H1 (cell line): ENCODE data around the gene IGF2BP3. TPM values are rescaled to one million over a fixed set of nuclear protein-coding genes. Genes with fewer than 3 reads are reported as not detected.

Source experiments
- CTCF ChIA-PET: fragments of 300-600 bp; sonication (Branson Sonifier 250); formaldehyde crosslinking; loops from one replicate; lab custom pipeline; 2021; ENCODE audit not compliant: partially characterized antibody; lab: Charles Lee
- POLR2A ChIA-PET: fragments of 300-600 bp; sonication (Branson Sonifier 250); formaldehyde crosslinking; loops from one replicate; lab custom pipeline; 2021; ENCODE audit warnings: inconsistent platforms; ENCODE audit not compliant: partially characterized antibody; lab: Charles Lee
- DNase-seq, 2 experiments: peaks; one replicate each; pipeline versions ENCODE4 v3.0.0 to v3.0.0-alpha.2; 2010 to 2022; ENCODE audit warnings: low spot score in 2 of 2, low read depth in 1 of 2, mixed read lengths in 1 of 2
- FAIRE-seq: peaks from 2 replicates; lab custom pipeline; 2011; peaks lifted over from hg19 to GRCh38; lab: Jason Lieb, UNC
- H2AFZ ChIP-seq: 2 replicates; pipeline ENCODE4 v1.8.1; 2012; ENCODE audit warnings: low read length, inconsistent platforms
- H2AK5ac ChIP-seq: 2 replicates; pipeline ENCODE4 v1.6.1; 2013; ENCODE audit warnings: low read depth, low read length
- H2BK120ac ChIP-seq: replicated peaks from 2 replicates; pipeline ENCODE3; 2013; ENCODE audit warnings: low read depth, low read length, inconsistent platforms
- H2BK12ac ChIP-seq: 2 replicates; pipeline ENCODE4 v1.6.1; 2013; ENCODE audit warnings: low read depth, low read length
- H2BK15ac ChIP-seq: 2 replicates; pipeline ENCODE4 v1.6.1; 2013; ENCODE audit warnings: low read length
- H2BK20ac ChIP-seq: 2 replicates; pipeline ENCODE4 v1.6.1; 2013; ENCODE audit warnings: low read length
- H2BK5ac ChIP-seq: 2 replicates; pipeline ENCODE4 v1.6.1; 2013; ENCODE audit warnings: low read depth, low read length
- H3K14ac ChIP-seq: 2 replicates; pipeline ENCODE4 v1.6.1; 2013; ENCODE audit warnings: inconsistent platforms; ENCODE audit not compliant: insufficient read length
- H3K18ac ChIP-seq: 2 replicates; pipeline ENCODE4 v1.6.1; 2013; ENCODE audit warnings: low read length; ENCODE audit errors: extremely low read depth
- H3K23ac ChIP-seq: 2 replicates; pipeline ENCODE4 v1.6.1; 2013; ENCODE audit warnings: inconsistent platforms; ENCODE audit not compliant: insufficient read length
- H3K23me2 ChIP-seq: 2 replicates; pipeline ENCODE4 v1.6.1; 2013; ENCODE audit warnings: low read depth, low read length
- H3K27ac ChIP-seq: 2 replicates; pipeline ENCODE4 v1.6.1; 2011; ENCODE audit warnings: low read depth, low read length, inconsistent platforms
- H3K27me3 ChIP-seq, 4 experiments: replicated peaks in 1 of 4; 1 replicate in 1 of 4; 2 replicates in 3 of 4; pipeline versions ENCODE4 v1.6.1 to v1.8.1; 2011 to 2013; ENCODE audit warnings: low read length in 3 of 4, mild to moderate bottlenecking in 3 of 4, inconsistent platforms in 2 of 4, mixed read lengths in 2 of 4, moderate library complexity in 1 of 4; ENCODE audit not compliant: control insufficient read depth in 3 of 4, insufficient read depth in 3 of 4; ENCODE audit errors: extremely low read depth in 1 of 4
- H3K36me3 ChIP-seq, 4 experiments: 2 replicates each; pipeline versions ENCODE4 v1.6.1 to v1.8.1; 2011 to 2013; ENCODE audit warnings: mild to moderate bottlenecking in 4 of 4, low read length in 3 of 4, moderate library complexity in 2 of 4, control low read depth in 1 of 4, inconsistent platforms in 1 of 4; ENCODE audit not compliant: insufficient read depth in 4 of 4, control insufficient read depth in 2 of 4
- H3K4ac ChIP-seq: replicated peaks from 2 replicates; pipeline ENCODE3; 2013; ENCODE audit warnings: low read length, low read depth, mixed read lengths, inconsistent platforms; ENCODE audit not compliant: insufficient read length
- H3K4me1 ChIP-seq, 4 experiments: replicated peaks in 1 of 4; 1 replicate in 1 of 4; 2 replicates in 3 of 4; pipeline versions ENCODE4 v1.6.1 to v1.8.1; 2011 to 2013; ENCODE audit warnings: low read length in 3 of 4, inconsistent platforms in 2 of 4, mixed read lengths in 1 of 4; ENCODE audit not compliant: insufficient read depth in 4 of 4, control insufficient read depth in 3 of 4
- H3K4me2 ChIP-seq, 2 experiments: 2 replicates each; pipeline versions ENCODE4 v1.6.1 to v1.8.1; 2011 to 2013; ENCODE audit warnings: low read depth in 2 of 2, low read length in 2 of 2, control low read depth in 1 of 2, inconsistent platforms in 1 of 2, mild to moderate bottlenecking in 1 of 2; ENCODE audit not compliant: insufficient read depth in 1 of 2
- H3K4me3 ChIP-seq, 4 experiments: fragments of 200-600, 300-600 bp in 1 of 4; sonication (generic), shearing (Covaris generic), sonication (Bioruptor Twin) in 1 of 4; 2 replicates each; pipeline versions ENCODE4 v1.5.1 to v1.8.1; 2011 to 2016; ENCODE audit warnings: low read length in 4 of 4, low read depth in 3 of 4, control low read depth in 2 of 4, inconsistent platforms in 2 of 4, mild to moderate bottlenecking in 2 of 4, mixed read lengths in 1 of 4, moderate library complexity in 1 of 4; ENCODE audit not compliant: insufficient read depth in 2 of 4; ENCODE audit errors: extremely low read depth in 1 of 4
- H3K56ac ChIP-seq: replicated peaks from 2 replicates; pipeline ENCODE3; 2013; ENCODE audit warnings: low read depth, mild to moderate bottlenecking, mixed read lengths, low read length, inconsistent platforms; ENCODE audit not compliant: insufficient read length
- H3K79me1 ChIP-seq: 2 replicates; pipeline ENCODE4 v1.6.1; 2013; ENCODE audit warnings: low read depth, low read length, control low read depth
- H3K79me2 ChIP-seq, 2 experiments: 2 replicates each; pipeline versions ENCODE4 v1.6.1 to v1.8.1; 2012 to 2013; ENCODE audit warnings: low read length in 2 of 2, mild to moderate bottlenecking in 2 of 2, inconsistent platforms in 1 of 2; ENCODE audit not compliant: insufficient read depth in 2 of 2, control insufficient read depth in 1 of 2
- H3K9ac ChIP-seq, 4 experiments: replicated peaks in 1 of 4; 1 replicate in 1 of 4; 2 replicates in 3 of 4; pipeline versions ENCODE4 v1.6.1 to v1.8.1; 2011 to 2013; ENCODE audit warnings: low read depth in 3 of 4, low read length in 3 of 4, control low read depth in 2 of 4, mild to moderate bottlenecking in 2 of 4, moderate library complexity in 2 of 4, inconsistent platforms in 1 of 4; ENCODE audit errors: extremely low read depth in 1 of 4
- H3K9me3 ChIP-seq, 2 experiments: 2 replicates each; pipeline versions ENCODE4 v1.6.1 to v1.8.1; 2012 to 2013; ENCODE audit warnings: mild to moderate bottlenecking in 2 of 2, moderate library complexity in 2 of 2, control low read depth in 1 of 2, inconsistent platforms in 1 of 2, low read depth in 1 of 2, low read length in 1 of 2, mixed read lengths in 1 of 2; ENCODE audit not compliant: insufficient read depth in 2 of 2
- H4K20me1 ChIP-seq, 2 experiments: replicated peaks in 1 of 2; 2 replicates each; pipeline versions ENCODE3 to v1.8.1; 2011 to 2013; ENCODE audit warnings: inconsistent platforms in 2 of 2, low read length in 2 of 2, mild to moderate bottlenecking in 1 of 2; ENCODE audit not compliant: insufficient read depth in 2 of 2, control insufficient read depth in 1 of 2
- H4K5ac ChIP-seq: 2 replicates; pipeline ENCODE4 v1.6.1; 2013; ENCODE audit warnings: low read length, low read depth, mixed read lengths, inconsistent platforms; ENCODE audit not compliant: insufficient read length
- H4K8ac ChIP-seq: 2 replicates; pipeline ENCODE4 v1.8.0; 2013; ENCODE audit warnings: mild to moderate bottlenecking, moderate library complexity, low read length, inconsistent platforms; ENCODE audit not compliant: insufficient read depth; ENCODE audit errors: extremely low read depth
- H4K91ac ChIP-seq: replicated peaks from 2 replicates; pipeline ENCODE3; 2013; ENCODE audit warnings: low read length, mixed read lengths, inconsistent platforms; ENCODE audit not compliant: insufficient read length
- JUND ChIP-seq: IDR thresholded peaks from 2 replicates; pipeline ENCODE4 v1.6.1; 2011; ENCODE audit warnings: mild to moderate bottlenecking, improper control_type of control experiment, low read length
- SAP30 ChIP-seq: fragments of 300-600 bp; sonication (generic); IDR thresholded peaks from 2 replicates; pipeline ENCODE4 v1.7.1; 2012; ENCODE audit warnings: low read length, moderate library complexity, mild to moderate bottlenecking, inconsistent platforms; ENCODE audit not compliant: insufficient read depth, insufficient replicate concordance
- WGBS, 2 experiments: shearing (Covaris generic) in 1 of 2; methylation state at CpG; one replicate each; pipeline versions ENCODE4 v1.1.6 to v1.1.7; 2013 to 2015; ENCODE audit warnings: low lambda C conversion rate in 2 of 2, mixed read lengths in 2 of 2, inconsistent platforms in 1 of 2, low coverage in 1 of 2, missing lambda C conversion rate in 1 of 2; ENCODE audit not compliant: insufficient replicate concordance in 2 of 2, insufficient coverage in 1 of 2, insufficient read length in 1 of 2; ENCODE audit errors: extremely low coverage in 1 of 2, missing lambda C conversion rate in 1 of 2; 5-methylcytosine and 5-hydroxymethylcytosine counted together
- polyA plus RNA-seq, 7 experiments: library from polyadenylated mRNA; depleted of rRNA in 3 of 7; stranded (reverse) in 5 of 7; unstranded in 2 of 7; fragments of >200 nt in 5 of 7; fragments of 200-250 nt in 2 of 7; gene quantifications; 1 replicate in 5 of 7; 2 replicates in 1 of 7; 4 replicates in 1 of 7; pipeline versions ENCODE4 v1.2.1 to v1.2.3, GENCODE V29; 2011 to 2013; ENCODE audit warnings: missing spikeins in 2 of 7, mixed read lengths in 2 of 7
- total RNA-seq: library from RNA; stranded (reverse); fragmentation: NEBNext Ultra II Directional; extraction: Animal tissue kit (Norgen Biotek cat#: 25700); gene quantifications from 2 replicates; pipeline ENCODE4 v1.2.1, GENCODE V29; 2021
- TF ChIP-seq, protein P1 (sequence below): IDR thresholded peaks from 2 replicates; pipeline ENCODE4 v1.6.1; 2012; ENCODE audit warnings: low read length, inconsistent platforms

The IGF2BP3 gene
- total and polyA plus RNA-seq, 2 of the 8 experiments (the other 6 are each of a cell fraction or from before 2014, with no cell fraction given) = 66.3 to 193 TPM

DNA sequence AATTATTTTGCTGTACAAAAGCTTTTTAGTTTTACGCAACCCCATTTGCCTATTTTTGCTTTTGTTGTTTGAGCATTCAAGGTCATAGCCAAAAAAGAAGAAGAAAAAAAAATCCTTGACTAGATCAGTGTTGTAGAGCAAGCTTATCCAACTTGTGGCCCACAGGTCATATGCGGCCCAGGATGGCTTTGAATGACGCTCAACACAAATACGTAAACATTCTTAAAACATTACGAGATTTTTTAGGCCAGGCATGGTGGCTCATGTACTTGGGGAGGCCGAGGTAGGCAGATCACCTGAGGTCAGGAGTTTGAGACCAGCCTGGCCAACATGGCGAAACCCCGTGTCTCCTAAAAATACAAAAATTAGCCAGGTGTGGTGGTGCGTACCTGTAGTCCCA is 179.3 kb downstream of the IGF2BP3 start:
- Histone ChIP-seq H3K9ac (no peak overlapping the region), H2BK15ac (no peak overlapping the region), H2AK5ac (no peak overlapping the region), H3K23ac (no peak overlapping the region), H3K18ac (no peak overlapping the region), H3K14ac (no peak overlapping the region), H3K36me3 (no peaks in the 10 kb centered on the region), H3K27ac (no peak overlapping the region)
- 96% methylated on average over 9 of the region's 9 CpGs; no CpG with 5 or more reads in 1 of the 2 experiments for WGBS, 2 experiments
- CTCF ChIA-PET = interaction anchor here (0.6 to 3.8 kb wide), 2 partner anchors 14 to 246 kb away, joined by 3 to 19 read pairs; no protein-coding TSS in a partner anchor
- FAIRE-seq = no peak
- TF ChIP-seq SAP30 (no peak), JUND (no peak)
- TF ChIP-seq, protein P1, sequence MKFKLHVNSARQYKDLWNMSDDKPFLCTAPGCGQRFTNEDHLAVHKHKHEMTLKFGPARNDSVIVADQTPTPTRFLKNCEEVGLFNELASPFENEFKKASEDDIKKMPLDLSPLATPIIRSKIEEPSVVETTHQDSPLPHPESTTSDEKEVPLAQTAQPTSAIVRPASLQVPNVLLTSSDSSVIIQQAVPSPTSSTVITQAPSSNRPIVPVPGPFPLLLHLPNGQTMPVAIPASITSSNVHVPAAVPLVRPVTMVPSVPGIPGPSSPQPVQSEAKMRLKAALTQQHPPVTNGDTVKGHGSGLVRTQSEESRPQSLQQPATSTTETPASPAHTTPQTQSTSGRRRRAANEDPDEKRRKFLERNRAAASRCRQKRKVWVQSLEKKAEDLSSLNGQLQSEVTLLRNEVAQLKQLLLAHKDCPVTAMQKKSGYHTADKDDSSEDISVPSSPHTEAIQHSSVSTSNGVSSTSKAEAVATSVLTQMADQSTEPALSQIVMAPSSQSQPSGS = no peak
- TF ChIP-seq, all 59 proteins: peak for 0
- Histone ChIP-seq H2BK5ac (no peak overlapping the region), H3K23me2 (no peaks in the 10 kb centered on the region), H3K79me1 (no peaks in the 10 kb centered on the region), H3K4me3 (no peak overlapping the region), H3K27me3 (no peaks in the 10 kb centered on the region), H4K8ac (no peak overlapping the region), H3K4me1 (peaks cover 0 to 2% (median 0%) of the 10 kb centered on the region in 4 experiments; a peak in 1 of 7 replicates), H3K9me3 (no peaks in the 10 kb centered on the region), H4K5ac (no peak overlapping the region), H3K56ac (no peak overlapping the region), H4K91ac (no peak overlapping the region), H2BK12ac (no peak overlapping the region), H3K4me2 (no peak overlapping the region), H3K4ac (no peak overlapping the region), H2BK120ac (no peak overlapping the region), H2BK20ac (no peak overlapping the region), H3K79me2 (no peaks in the 10 kb centered on the region), H2AFZ (no peak overlapping the region), H4K20me1 (no peaks in the 10 kb centered on the region)
- DNase-seq = no peak
- POLR2A ChIA-PET = interaction anchor here (1.6 kb wide), 1 partner anchor 13 kb away, joined by 5 read pairs; no protein-coding TSS in a partner anchor
